ENCODE data around the gene LITAFD.

GRCh38 chr16:8905795-8906591 is 23.8 kb downstream of the LITAFD start:
- TF ChIP-seq, protein P1, sequence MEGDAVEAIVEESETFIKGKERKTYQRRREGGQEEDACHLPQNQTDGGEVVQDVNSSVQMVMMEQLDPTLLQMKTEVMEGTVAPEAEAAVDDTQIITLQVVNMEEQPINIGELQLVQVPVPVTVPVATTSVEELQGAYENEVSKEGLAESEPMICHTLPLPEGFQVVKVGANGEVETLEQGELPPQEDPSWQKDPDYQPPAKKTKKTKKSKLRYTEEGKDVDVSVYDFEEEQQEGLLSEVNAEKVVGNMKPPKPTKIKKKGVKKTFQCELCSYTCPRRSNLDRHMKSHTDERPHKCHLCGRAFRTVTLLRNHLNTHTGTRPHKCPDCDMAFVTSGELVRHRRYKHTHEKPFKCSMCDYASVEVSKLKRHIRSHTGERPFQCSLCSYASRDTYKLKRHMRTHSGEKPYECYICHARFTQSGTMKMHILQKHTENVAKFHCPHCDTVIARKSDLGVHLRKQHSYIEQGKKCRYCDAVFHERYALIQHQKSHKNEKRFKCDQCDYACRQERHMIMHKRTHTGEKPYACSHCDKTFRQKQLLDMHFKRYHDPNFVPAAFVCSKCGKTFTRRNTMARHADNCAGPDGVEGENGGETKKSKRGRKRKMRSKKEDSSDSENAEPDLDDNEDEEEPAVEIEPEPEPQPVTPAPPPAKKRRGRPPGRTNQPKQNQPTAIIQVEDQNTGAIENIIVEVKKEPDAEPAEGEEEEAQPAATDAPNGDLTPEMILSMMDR (IDR thresholded peaks at IDR 0.05; ENCODE audit: insufficient read depth, low read depth, low read length) = no peak
- no peak for TF ChIP-seq EZH2 (IDR thresholded peaks at IDR 0.05; ENCODE audit: insufficient read depth, low read length)

All from astrocyte (in vitro differentiated cells and primary cell).